Measurements from ENCODE around the gene DNAH9.
A peak's percentile ranks its signal among the peaks of the same experiment; 100 is the strongest.

DNA sequence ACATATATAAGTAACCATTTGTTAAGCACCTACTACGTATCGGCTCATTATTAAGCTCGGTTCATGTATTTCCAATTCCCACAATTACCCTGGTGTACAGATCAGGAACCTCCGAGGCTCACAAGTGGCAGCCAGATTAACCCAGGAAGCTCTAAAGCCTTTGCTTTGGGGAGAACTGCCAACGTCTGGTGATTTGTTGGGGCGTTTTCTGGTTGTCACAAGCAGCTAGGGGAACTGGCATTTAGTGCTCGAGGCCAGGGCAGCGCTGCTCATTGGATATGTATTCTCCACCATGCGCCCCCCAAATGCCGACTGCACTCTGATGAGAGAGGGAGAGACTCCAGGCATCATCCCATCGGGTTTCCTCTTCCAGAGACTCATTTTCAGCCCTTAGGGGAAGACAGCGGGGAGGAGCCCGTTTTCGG is 398.5 kb downstream of the DNAH9 start:
- TF ChIP-seq POLR2A (IDR thresholded peaks at IDR 0.05) (no peak), CTCF (IDR thresholded peaks at IDR 0.05) (peak in 1 of 4 experiments; percentile 15)
